HG03469 (cell line): ENCODE data around the gene ATPAF2.

Source experiments
- ATAC-seq: cut with Tn5 transposase; IDR thresholded peaks from one replicate; pipeline ENCODE4 v1.9.1; 2021; ENCODE audit warnings: mild to moderate bottlenecking, moderate library complexity, moderate number of reproducible peaks; ENCODE audit not compliant: unreplicated experiment

ATPAF2 gene

GRCh38 chr17:18040261-18040858, 1.4 kb upstream of the ATPAF2 start:
- ATAC-seq = no peak

GRCh38 chr17:18039535-18040260, 730 bp upstream of the ATPAF2 start:
- no peak for ATAC-seq

GRCh38 chr17:18038149-18038850, 668 bp downstream of the ATPAF2 start:
- no peak for ATAC-seq

- ATAC-seq = no peak
These were observed 1.5 kb downstream of the ATPAF2 start for GRCh38 chr17:18037486-18037885.

GRCh38 chr17:18035704-18036103, 3.3 kb downstream of the ATPAF2 start:
- no peak for ATAC-seq

GRCh38 chr17:18033442-18034099, 5.4 kb downstream of the ATPAF2 start:
- ATAC-seq = peak; percentile 43

GRCh38 chr17:18031955-18032354, 7.0 kb downstream of the ATPAF2 start:
- ATAC-seq = no peak

GRCh38 chr17:18028952-18029540, 9.9 kb downstream of the ATPAF2 start:
- ATAC-seq = no peak

GRCh38 chr17:18028114-18028951, 10.6 kb downstream of the ATPAF2 start:
- no peak for ATAC-seq

GRCh38 chr17:18027280-18027679, 11.7 kb downstream of the ATPAF2 start:
- ATAC-seq = no peak

- ATAC-seq = no peak
These were observed 12.8 kb downstream of the ATPAF2 start for GRCh38 chr17:18025945-18026776.

- no peak for ATAC-seq
These were observed 13.6 kb downstream of the ATPAF2 start for GRCh38 chr17:18025241-18025944.

- no peak for ATAC-seq
These were observed 17.6 kb downstream of the ATPAF2 start for GRCh38 chr17:18021372-18021771.

- ATAC-seq = no peak
These were observed 18.0 kb downstream of the ATPAF2 start for GRCh38 chr17:18020971-18021370.

- no peak for ATAC-seq
These were observed 19.2 kb downstream of the ATPAF2 start for GRCh38 chr17:18019838-18020154.

GRCh38 chr17:18018411-18018921, 20.5 kb downstream of the ATPAF2 start:
- no peak for ATAC-seq

- no peak for ATAC-seq
These were observed 21.0 kb downstream of the ATPAF2 start for GRCh38 chr17:18017958-18018357.

GRCh38 chr17:18016426-18016825, 22.5 kb downstream of the ATPAF2 start:
- ATAC-seq = no peak

GRCh38 chr17:18015593-18015992, 23.4 kb downstream of the ATPAF2 start:
- no peak for ATAC-seq
